Caco-2 (cell line): ENCODE measurements around the gene PBLD. TPM values are rescaled to one million over a fixed set of nuclear protein-coding genes. Genes with fewer than 3 reads are reported as not detected.

Experiments used
- BruUV-seq: library from RNA; stranded (reverse); fragments of 400-500 nt; replicated peaks from 2 replicates; lab custom pipeline; 2021; lab: Mats Ljungman, UMichigan
- CTCF ChIA-PET: fragments of 300-600 bp; sonication (Branson Sonifier 250); formaldehyde crosslinking; loops from one replicate; lab custom pipeline; 2022; ENCODE audit warnings: antibody characterized with exemption; lab: Charles Lee
- POLR2A ChIA-PET: fragments of 300-600 bp; sonication (Branson Sonifier 250); formaldehyde crosslinking; loops from one replicate; lab custom pipeline; 2022; ENCODE audit warnings: antibody characterized with exemption; lab: Charles Lee
- DNase-seq, 2 experiments: peaks; one replicate each; pipeline versions ENCODE4 v3.0.0 to v3.0.0-alpha.2; 2020 to 2022
- H3K27me3 ChIP-seq: replicated peaks from 2 replicates; pipeline ENCODE4 v1.6.0; 2011; ENCODE audit warnings: low read length; ENCODE audit not compliant: control insufficient read depth, insufficient read depth
- H3K36me3 ChIP-seq: 2 replicates; pipeline ENCODE4 v1.5.1; 2011; ENCODE audit warnings: low read length; ENCODE audit not compliant: control insufficient read depth, insufficient read depth
- H3K4me1 ChIP-seq: fragments of 250-450 bp; sonication (Bioruptor Pico); 2 replicates; pipeline ENCODE4 v1.5.1; 2020; ENCODE audit warnings: mild to moderate bottlenecking
- H3K4me3 ChIP-seq: 2 replicates; pipeline ENCODE4 v1.5.1; 2011; ENCODE audit warnings: low read depth, mild to moderate bottlenecking, control low read depth, low read length
- H3K9me3 ChIP-seq: fragments of 250-450 bp; sonication (Bioruptor Pico); 2 replicates; pipeline ENCODE4 v1.5.1; 2020; ENCODE audit warnings: mild to moderate bottlenecking, moderate library complexity
- H3K27ac Mint-ChIP-seq: one replicate; pipeline ENCODE4 v1.8.0; 2022; ENCODE audit warnings: mixed read lengths; ENCODE audit not compliant: unreplicated experiment
- H3K27me3 Mint-ChIP-seq: one replicate; pipeline ENCODE4 v1.8.0; 2022; ENCODE audit warnings: mixed read lengths; ENCODE audit not compliant: insufficient read depth, unreplicated experiment
- H3K36me3 Mint-ChIP-seq: one replicate; pipeline ENCODE4 v1.8.0; 2022; ENCODE audit warnings: mild to moderate bottlenecking, mixed read lengths; ENCODE audit not compliant: insufficient read depth, unreplicated experiment
- H3K4me1 Mint-ChIP-seq: one replicate; pipeline ENCODE4 v1.8.0; 2022; ENCODE audit warnings: low read depth, mixed read lengths; ENCODE audit not compliant: unreplicated experiment
- H3K4me3 Mint-ChIP-seq: one replicate; pipeline ENCODE4 v1.8.0; 2022; ENCODE audit warnings: mild to moderate bottlenecking, moderate library complexity, mixed read lengths; ENCODE audit not compliant: unreplicated experiment
- H3K9me3 Mint-ChIP-seq: one replicate; pipeline ENCODE4 v1.8.0; 2022; ENCODE audit warnings: mixed read lengths; ENCODE audit not compliant: unreplicated experiment
- intact Hi-C: fragments of 100-400 bp; cut with micrococcal nuclease; formaldehyde crosslinking; loops from one replicate; pipeline ENCODE4 v1.10.0; 2022; ENCODE audit not compliant: unreplicated experiment
- total RNA-seq: library from RNA; stranded (reverse); gene quantifications from 2 replicates; pipeline ENCODE4 v1.2.3, GENCODE V29; 2022
- TF ChIP-seq, protein P1 (sequence below), 2 experiments: fragments of 200-600 bp in 1 of 2; IDR thresholded peaks; 1 replicate in 1 of 2; 2 replicates in 1 of 2; pipeline versions ENCODE4 v1.5.1 to v1.8.0; 2011 to 2022; ENCODE audit warnings: antibody characterized with exemption in 1 of 2, control low read depth in 1 of 2, inconsistent platforms in 1 of 2, low read depth in 1 of 2, low read length in 1 of 2, mild to moderate bottlenecking in 1 of 2, moderate library complexity in 1 of 2; ENCODE audit not compliant: insufficient read depth in 1 of 2, severe bottlenecking in 1 of 2, unreplicated experiment in 1 of 2

The PBLD gene
- total RNA-seq, 1 experiment from 2014 or later: 15.3 TPM

DNA sequence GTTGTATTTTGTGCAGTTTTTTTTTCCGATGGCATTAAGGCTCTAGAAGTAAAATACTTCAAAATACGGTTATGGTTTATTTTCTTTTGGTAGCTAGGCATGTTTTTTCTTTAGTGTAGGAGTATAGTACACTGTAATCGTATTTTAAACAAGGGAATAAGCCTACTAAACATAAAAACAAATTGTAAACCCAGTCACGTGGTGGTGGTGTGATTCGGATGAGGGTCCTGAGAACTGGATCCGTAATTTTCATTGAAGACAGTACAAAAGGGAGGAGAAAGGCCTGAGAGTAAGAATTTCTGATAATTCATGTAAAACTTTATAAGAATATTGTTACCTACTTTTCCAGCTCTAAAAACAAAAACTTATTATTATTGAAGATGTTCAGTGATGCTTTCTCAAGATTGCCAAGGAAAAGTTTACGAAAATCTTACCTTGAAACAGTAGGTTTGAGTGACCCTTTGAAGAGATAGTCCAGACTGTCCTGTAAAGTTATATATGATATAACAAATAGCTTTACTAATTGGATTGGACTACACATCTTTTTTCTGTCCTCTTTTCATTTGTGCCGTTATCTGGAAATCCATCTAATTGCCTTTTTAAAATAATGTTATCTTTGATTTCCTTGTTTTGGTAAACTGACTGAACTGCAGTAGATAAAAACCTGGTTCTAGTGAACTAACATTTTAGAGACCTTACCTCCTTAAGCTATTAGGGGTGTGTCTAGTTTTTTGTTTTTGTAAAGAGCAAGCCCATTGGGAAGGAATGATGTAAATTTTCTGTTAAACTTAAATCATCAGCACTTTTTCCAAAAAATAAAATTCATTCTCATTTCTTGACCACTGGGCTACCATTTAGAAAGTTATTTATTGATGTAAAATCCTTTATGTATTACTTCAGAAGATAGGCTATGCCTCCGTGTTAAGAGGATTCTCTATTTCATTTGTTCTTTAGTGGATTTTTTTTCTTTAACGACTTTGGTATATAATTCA, 1.0 kb upstream of the PBLD start:
- Histone ChIP-seq H3K4me3 (peak overlapping the region; percentile 68), H3K9me3 (no peaks in the 10 kb centered on the region), H3K36me3 (0 out of 2 replicates have a peak, but pooled peaks cover 2% of the 10 kb centered on the region), H3K4me1 (peaks cover 25% of the 10 kb centered on the region), H3K27me3 (no peaks in the 10 kb centered on the region)
- BruUV-seq: TSS peak; percentile 30
- ChIA-PET CTCF (interaction anchor here (1.1 to 2.5 kb wide), 4 partner anchors 15 to 121 kb away, joined by 5 to 35 read pairs (median 8); no protein-coding TSS in a partner anchor), POLR2A (interaction anchor here (0.9 to 2.1 kb wide), 5 partner anchors 11 to 121 kb away, joined by 4 to 37 read pairs (median 5); partner anchors contain the start of gene ATOH7)
- H3K36me3 Mint-ChIP-seq: peaks cover 85% of the 10 kb centered on the region
- H3K9me3 Mint-ChIP-seq: no peaks in the 10 kb centered on the region
- TF ChIP-seq, protein P1, sequence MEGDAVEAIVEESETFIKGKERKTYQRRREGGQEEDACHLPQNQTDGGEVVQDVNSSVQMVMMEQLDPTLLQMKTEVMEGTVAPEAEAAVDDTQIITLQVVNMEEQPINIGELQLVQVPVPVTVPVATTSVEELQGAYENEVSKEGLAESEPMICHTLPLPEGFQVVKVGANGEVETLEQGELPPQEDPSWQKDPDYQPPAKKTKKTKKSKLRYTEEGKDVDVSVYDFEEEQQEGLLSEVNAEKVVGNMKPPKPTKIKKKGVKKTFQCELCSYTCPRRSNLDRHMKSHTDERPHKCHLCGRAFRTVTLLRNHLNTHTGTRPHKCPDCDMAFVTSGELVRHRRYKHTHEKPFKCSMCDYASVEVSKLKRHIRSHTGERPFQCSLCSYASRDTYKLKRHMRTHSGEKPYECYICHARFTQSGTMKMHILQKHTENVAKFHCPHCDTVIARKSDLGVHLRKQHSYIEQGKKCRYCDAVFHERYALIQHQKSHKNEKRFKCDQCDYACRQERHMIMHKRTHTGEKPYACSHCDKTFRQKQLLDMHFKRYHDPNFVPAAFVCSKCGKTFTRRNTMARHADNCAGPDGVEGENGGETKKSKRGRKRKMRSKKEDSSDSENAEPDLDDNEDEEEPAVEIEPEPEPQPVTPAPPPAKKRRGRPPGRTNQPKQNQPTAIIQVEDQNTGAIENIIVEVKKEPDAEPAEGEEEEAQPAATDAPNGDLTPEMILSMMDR (IDR thresholded peaks at IDR 0.05; ENCODE audit: insufficient read depth in 1 of 2, low read depth in 1 of 2, low read length in 1 of 2, severe bottlenecking in 1 of 2, unreplicated experiment in 1 of 2): no peak
- no peak for DNase-seq
- H3K27me3 Mint-ChIP-seq: no peaks in the 10 kb centered on the region
- intact Hi-C loops: loop anchor here (10.0 kb wide), 2 partner anchors 449 to 479 kb away; partner anchors contain the start of gene SIRT1
- peak overlapping the region; percentile 100 for H3K27ac Mint-ChIP-seq
- H3K4me1 Mint-ChIP-seq: peaks cover 55% of the 10 kb centered on the region
- H3K4me3 Mint-ChIP-seq: peak overlapping the region; percentile 87

- H3K27me3 Mint-ChIP-seq: no peaks in the 10 kb centered on the region
- H3K27ac Mint-ChIP-seq: peak overlapping the region; percentile 100
- no TSS peak for BruUV-seq
- ChIA-PET CTCF (interaction anchor here (1.1 to 2.5 kb wide), 4 partner anchors 15 to 120 kb away, joined by 5 to 35 read pairs (median 8); no protein-coding TSS in a partner anchor), POLR2A (interaction anchor here (0.5 to 2.1 kb wide), 7 partner anchors 12 to 468 kb away, joined by 3 to 37 read pairs (median 5); partner anchors contain the start of gene ATOH7)
- DNase-seq: no peak
- intact Hi-C loops: loop anchor here (10.0 kb wide), 2 partner anchors 448 to 478 kb away; partner anchors contain the start of gene SIRT1
- peaks cover 78% of the 10 kb centered on the region for H3K36me3 Mint-ChIP-seq
- Histone ChIP-seq H3K36me3 (no peaks in the 10 kb centered on the region), H3K27me3 (no peaks in the 10 kb centered on the region), H3K9me3 (no peaks in the 10 kb centered on the region), H3K4me1 (peaks cover 25% of the 10 kb centered on the region), H3K4me3 (peak overlapping the region; percentile 68)
- peaks cover 54% of the 10 kb centered on the region for H3K4me1 Mint-ChIP-seq
- H3K9me3 Mint-ChIP-seq: no peaks in the 10 kb centered on the region
- TF ChIP-seq, protein P1 (IDR thresholded peaks at IDR 0.05; ENCODE audit: insufficient read depth in 1 of 2, low read depth in 1 of 2, low read length in 1 of 2, severe bottlenecking in 1 of 2, unreplicated experiment in 1 of 2): no peak
- peak overlapping the region; percentile 87 for H3K4me3 Mint-ChIP-seq
These were observed 299 bp upstream of the PBLD start for GRCh38 chr10:68333058-68333395.
